Right lung (tissue), 5 donors: ENCODE results near the gene EVL. TPM values are rescaled to one million over a fixed set of nuclear protein-coding genes. Genes with fewer than 3 reads are reported as not detected.
"Not testable (repeated sequence)": the region's sequence is repeated elsewhere in the genome, so short reads cannot be mapped to it uniquely, and the experiment has no call there.

Experiments used
- DNase-seq, 2 donors: peaks; one replicate each; pipeline ENCODE4 v3.0.0-alpha.2; 2013
- polyA plus RNA-seq, 5 donors: library from polyadenylated mRNA; unstranded; fragments of 120-200 nt; gene quantifications; one replicate each; pipeline versions ENCODE4 v1.2.1 to v1.2.3, GENCODE V29; 2013; ENCODE audit warnings: inconsistent platforms in 1 of 5, low replicate concordance in 1 of 5; ENCODE audit not compliant: insufficient read length in 5 of 5, insufficient read depth in 1 of 5

Gene EVL
- polyA plus RNA-seq, 5 donors: 169 to 258 (median 211) TPM

DNA sequence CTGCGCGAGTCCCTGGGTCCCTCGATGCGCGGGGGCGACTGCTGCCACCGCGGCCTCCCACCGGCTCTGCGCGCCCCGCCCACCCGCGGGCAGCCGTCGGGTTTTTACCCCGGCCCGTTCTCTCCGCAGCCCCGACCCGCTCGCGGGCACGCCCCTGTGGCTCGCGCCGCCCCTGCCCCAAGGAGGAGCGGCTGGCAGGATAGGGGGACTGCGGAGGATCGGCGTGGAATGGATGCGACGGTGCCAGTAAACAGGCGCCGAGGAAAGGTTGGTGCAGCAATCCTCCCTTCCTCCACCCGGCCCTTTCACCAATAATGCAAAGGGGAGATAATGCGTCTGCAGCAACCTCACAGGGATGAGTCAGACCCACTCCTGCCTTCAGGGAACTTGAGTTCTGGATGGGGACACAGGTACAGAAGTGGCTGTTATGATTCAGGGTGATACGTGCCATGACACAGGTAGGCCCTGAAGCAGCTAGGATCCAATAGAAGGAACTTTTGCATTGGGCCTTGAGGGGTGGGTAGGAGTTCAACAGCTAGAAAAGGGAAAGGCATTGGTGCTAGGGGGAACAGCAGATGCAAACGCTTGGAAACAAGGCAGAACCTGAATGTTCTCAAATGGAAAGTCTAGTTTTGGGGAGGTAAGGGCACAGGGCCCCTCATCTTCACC is 94.8 kb downstream of the EVL start:
- no peak for DNase-seq

DNA sequence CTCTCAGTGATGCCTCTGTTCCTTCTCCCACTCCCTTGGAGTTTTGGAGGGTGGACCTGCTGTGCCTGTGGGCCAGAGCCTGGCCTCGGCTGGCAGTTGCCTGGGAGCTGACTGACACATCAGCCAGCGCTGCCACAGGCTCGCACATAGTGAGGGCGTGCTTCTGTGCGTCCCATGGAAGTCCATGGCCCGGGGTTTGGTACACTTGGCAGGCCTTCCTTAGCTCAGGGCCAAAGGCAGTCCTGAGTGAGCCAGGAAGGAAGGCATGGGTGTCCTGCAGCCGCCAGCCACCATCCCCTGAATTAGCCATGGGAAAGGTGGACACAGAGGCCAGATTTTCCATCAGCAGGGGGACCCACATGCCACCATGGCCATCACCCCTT is 95.3 kb downstream of the EVL start:
- no peak for DNase-seq

- DNase-seq: no peak
These were observed 100.2 kb downstream of the EVL start for GRCh38 chr14:100165376-100165775.

- DNase-seq: no peak
These were observed 100.7 kb downstream of the EVL start for GRCh38 chr14:100165831-100166440.

GRCh38 chr14:100168506-100168905 is 103.3 kb downstream of the EVL start:
- no peak for DNase-seq

- no peak for DNase-seq
These were observed 105.7 kb downstream of the EVL start for GRCh38 chr14:100170880-100171279.

DNA sequence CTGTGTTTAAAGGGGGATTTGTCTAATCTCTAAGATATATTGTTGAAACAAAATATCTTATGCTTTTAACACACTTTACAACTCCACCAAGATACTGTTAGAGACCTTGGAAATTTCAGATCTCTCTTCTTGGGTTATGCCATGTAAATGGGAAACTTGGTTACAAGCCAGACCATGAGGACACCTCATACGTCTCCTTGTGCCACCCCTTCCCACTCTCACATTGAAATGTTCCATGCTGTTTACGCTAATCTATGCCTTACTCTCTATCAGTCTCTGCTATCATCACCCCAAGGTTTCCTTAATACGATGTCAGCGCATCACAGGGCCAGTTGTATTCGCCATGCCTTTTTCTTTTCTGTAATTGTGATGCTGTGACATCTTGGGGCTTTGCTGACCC is 107.6 kb downstream of the EVL start:
- no peak for DNase-seq

GRCh38 chr14:100173353-100173752 is 108.1 kb downstream of the EVL start:
- DNase-seq: no peak

DNA sequence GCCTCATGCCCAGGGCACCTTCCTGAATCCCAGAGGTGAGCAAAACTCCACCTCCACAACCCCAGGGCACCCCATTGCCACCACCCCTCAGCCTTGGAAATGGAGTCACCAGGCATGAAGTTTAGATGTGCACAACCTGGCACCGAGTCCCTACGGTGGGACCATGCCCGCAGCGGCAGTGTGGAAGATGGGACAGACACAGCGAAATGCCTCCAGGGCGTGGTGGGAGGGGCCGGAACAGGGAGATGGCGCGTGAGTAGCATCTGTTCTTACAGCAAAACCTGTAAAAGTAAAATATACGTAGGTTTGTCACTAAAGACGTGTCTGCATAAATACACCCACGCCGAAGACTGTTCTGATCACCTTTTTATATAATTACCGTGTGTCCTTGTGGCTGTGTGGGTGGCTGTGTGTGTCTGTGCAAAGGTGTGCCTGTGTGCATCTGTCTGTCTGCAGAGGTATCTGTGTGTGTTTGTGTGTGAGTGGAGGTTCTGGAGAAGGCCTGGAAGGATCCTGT is 111.6 kb downstream of the EVL start:
- no peak for DNase-seq

DNA sequence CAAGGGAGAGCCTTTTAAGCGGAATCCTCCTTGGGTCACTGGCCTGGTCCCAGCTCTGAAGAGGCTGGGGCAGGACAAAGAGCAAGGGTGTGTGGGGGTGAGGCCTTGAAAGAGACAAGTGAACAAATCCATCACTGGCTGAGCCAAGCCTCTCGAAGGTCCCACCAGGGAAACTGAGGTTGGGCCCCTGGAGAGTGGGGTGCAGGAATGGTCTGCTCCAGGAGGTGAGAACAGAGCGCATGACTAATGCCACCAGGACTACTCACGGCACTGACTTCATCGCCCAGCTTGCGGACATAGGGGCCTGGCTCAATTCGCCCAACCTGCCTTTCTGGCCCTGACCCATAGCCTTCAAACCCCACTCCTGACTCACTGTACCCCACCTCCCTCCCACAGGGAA is 113.5 kb downstream of the EVL start:
- DNase-seq: no peak

DNA sequence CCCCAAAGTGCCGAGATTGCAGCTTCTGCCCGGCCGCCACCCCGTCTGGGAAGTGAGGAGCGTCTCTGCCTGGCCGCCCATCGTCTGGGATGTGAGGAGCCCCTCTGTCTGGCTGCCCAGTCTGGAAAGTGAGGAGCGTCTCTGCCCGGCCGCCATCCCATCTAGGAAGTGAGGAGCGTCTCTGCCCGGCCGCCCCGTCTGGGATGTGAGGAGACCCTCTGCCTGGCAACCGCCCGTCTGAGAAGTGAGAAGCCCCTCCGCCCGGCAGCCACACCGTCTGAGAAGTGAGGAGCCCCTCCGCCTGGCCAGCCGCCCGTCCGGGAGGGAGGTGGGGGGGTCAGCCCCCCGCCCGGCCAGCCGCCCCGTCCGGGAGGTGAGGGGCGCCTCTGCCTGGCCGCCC is 115.4 kb downstream of the EVL start:
- not testable (repeated sequence) for DNase-seq

DNA sequence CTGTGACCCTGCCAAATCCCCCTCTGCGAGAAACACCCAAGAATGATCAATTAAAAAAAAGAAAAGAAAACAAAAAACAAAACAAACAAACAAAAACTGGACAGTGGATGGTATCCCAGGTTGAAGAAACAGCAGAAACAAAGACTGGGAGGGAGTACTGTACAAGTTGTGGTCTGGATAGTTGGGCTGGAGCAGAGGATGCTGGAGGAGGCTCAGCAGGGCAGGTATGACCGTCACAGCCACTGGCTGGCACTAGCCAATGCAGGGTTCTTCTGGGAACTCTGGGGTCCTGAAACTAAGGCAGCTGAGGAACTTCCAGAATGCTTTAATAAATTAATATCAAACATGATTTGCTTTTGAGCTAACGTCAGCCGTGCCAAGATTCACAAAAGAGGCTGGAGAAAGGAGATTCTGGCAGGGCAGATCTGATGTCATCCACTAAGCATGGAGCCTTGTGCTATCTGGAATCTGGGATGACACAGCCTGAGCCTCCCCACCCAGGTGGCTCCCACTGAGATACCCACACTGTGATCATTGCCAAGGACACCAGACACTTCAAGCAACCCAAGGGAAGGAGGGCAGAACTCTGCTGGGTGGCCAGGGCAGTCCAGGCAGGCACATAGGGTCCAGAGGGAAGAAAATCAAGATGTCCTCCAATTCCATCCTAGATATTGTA is 116.8 kb downstream of the EVL start:
- not testable (repeated sequence) for DNase-seq

- DNase-seq: no peak
These were observed 122.1 kb downstream of the EVL start for GRCh38 chr14:100187247-100187833.

DNA sequence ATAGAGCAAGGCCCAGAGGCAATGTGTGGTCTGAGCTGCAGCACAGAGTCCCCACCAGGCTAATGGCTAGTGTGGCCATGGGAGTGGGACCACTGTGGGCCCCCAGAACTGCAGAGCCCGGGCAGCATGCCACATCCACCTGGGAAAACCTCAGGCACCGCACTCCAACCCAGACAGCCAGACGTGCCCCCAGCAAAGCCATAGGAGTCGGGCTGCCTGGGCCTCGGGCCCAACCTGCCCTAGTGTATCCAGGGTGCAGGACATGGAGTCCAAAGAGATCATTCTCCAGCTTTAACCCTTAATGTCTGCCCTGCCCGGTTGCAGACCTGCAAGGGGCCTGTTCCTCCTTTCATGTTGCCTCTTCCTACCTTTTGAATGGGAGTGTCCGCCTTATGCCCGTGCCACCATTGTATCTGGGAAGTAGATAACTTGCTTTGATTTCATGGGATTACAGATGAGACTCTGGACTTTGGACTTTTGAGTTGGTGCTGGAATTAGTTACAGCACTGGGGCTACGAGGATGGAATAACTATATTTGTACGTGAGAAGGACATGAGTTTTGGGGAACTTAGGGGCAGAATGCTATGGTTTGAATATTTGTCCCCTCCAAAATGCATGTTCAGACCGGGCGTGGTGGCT is 123.3 kb downstream of the EVL start:
- no peak for DNase-seq

DNA sequence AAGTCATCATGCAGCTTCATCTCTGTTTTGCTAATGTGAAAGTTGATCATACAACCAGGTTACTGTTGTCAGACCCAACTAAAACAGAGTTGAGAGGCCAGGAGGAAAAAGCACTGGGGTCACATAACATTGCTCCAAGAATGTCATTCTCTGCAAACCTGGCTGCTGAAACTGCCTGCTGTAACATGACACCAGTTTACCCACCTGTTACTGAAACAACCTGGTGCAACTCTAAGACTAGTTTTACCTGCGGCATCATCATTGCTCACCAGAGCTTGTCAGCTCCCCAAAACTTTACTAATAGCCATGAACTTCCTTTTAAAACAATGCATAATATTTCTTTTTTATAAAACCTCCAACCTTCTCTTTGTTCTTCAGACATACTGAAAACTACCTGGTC is 124.9 kb downstream of the EVL start:
- no peak for DNase-seq

- peak; percentile 10 to 18 for DNase-seq
These were observed 126.5 kb downstream of the EVL start for GRCh38 chr14:100191584-100192249.

DNA sequence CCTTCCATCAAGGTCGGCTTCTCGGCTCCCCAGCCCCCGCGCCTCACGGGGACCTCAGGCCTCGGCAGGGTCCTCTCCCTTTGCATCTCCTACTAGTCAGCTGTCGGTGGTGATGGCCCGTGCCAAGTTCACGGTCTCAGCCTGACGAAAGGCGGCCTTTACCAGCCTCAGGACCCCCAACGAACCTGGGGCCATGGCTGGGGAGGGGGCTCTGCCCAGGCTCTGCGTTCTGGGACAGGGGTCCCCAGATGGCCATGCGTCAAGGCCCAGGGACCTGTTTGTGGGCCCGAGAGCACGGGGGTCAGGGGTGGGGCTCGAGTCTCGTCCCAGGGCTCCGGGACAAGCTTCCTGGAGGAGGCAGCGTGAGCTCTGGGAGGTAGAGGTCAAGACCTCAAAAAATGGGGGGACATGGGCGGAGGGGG is 127.0 kb downstream of the EVL start:
- peak in 1 of 2 donors; percentile 14 for DNase-seq

- DNase-seq: peak; percentile 98 to 99
These were observed 127.6 kb downstream of the EVL start for GRCh38 chr14:100192672-100193416.
